H1 (cell line): Measurements from ENCODE around the gene ARHGAP22. TPM values are rescaled to one million over a fixed set of nuclear protein-coding genes. Genes with fewer than 3 reads are reported as not detected.

Experiments
- CTCF ChIA-PET: fragments of 300-600 bp; sonication (Branson Sonifier 250); formaldehyde crosslinking; loops from one replicate; lab custom pipeline; 2021; ENCODE audit not compliant: partially characterized antibody; lab: Charles Lee
- POLR2A ChIA-PET: fragments of 300-600 bp; sonication (Branson Sonifier 250); formaldehyde crosslinking; loops from one replicate; lab custom pipeline; 2021; ENCODE audit warnings: inconsistent platforms; ENCODE audit not compliant: partially characterized antibody; lab: Charles Lee
- DNase-seq, 2 experiments: peaks; one replicate each; pipeline versions ENCODE4 v3.0.0 to v3.0.0-alpha.2; 2010 to 2022; ENCODE audit warnings: low spot score in 2 of 2, low read depth in 1 of 2, mixed read lengths in 1 of 2
- FAIRE-seq: peaks from 2 replicates; lab custom pipeline; 2011; peaks lifted over from hg19 to GRCh38; lab: Jason Lieb, UNC
- H2AFZ ChIP-seq: 2 replicates; pipeline ENCODE4 v1.8.1; 2012; ENCODE audit warnings: low read length, inconsistent platforms
- H2AK5ac ChIP-seq: 2 replicates; pipeline ENCODE4 v1.6.1; 2013; ENCODE audit warnings: low read depth, low read length
- H2BK120ac ChIP-seq: replicated peaks from 2 replicates; pipeline ENCODE3; 2013; ENCODE audit warnings: low read depth, low read length, inconsistent platforms
- H2BK12ac ChIP-seq: 2 replicates; pipeline ENCODE4 v1.6.1; 2013; ENCODE audit warnings: low read depth, low read length
- H2BK15ac ChIP-seq: 2 replicates; pipeline ENCODE4 v1.6.1; 2013; ENCODE audit warnings: low read length
- H2BK20ac ChIP-seq: 2 replicates; pipeline ENCODE4 v1.6.1; 2013; ENCODE audit warnings: low read length
- H2BK5ac ChIP-seq: 2 replicates; pipeline ENCODE4 v1.6.1; 2013; ENCODE audit warnings: low read depth, low read length
- H3K14ac ChIP-seq: 2 replicates; pipeline ENCODE4 v1.6.1; 2013; ENCODE audit warnings: inconsistent platforms; ENCODE audit not compliant: insufficient read length
- H3K18ac ChIP-seq: 2 replicates; pipeline ENCODE4 v1.6.1; 2013; ENCODE audit warnings: low read length; ENCODE audit errors: extremely low read depth
- H3K23ac ChIP-seq: 2 replicates; pipeline ENCODE4 v1.6.1; 2013; ENCODE audit warnings: inconsistent platforms; ENCODE audit not compliant: insufficient read length
- H3K23me2 ChIP-seq: 2 replicates; pipeline ENCODE4 v1.6.1; 2013; ENCODE audit warnings: low read depth, low read length
- H3K27ac ChIP-seq: 2 replicates; pipeline ENCODE4 v1.6.1; 2011; ENCODE audit warnings: low read depth, low read length, inconsistent platforms
- H3K27me3 ChIP-seq, 4 experiments: replicated peaks in 1 of 4; 1 replicate in 1 of 4; 2 replicates in 3 of 4; pipeline versions ENCODE4 v1.6.1 to v1.8.1; 2011 to 2013; ENCODE audit warnings: low read length in 3 of 4, mild to moderate bottlenecking in 3 of 4, inconsistent platforms in 2 of 4, mixed read lengths in 2 of 4, moderate library complexity in 1 of 4; ENCODE audit not compliant: control insufficient read depth in 3 of 4, insufficient read depth in 3 of 4; ENCODE audit errors: extremely low read depth in 1 of 4
- H3K36me3 ChIP-seq, 4 experiments: 2 replicates each; pipeline versions ENCODE4 v1.6.1 to v1.8.1; 2011 to 2013; ENCODE audit warnings: mild to moderate bottlenecking in 4 of 4, low read length in 3 of 4, moderate library complexity in 2 of 4, control low read depth in 1 of 4, inconsistent platforms in 1 of 4; ENCODE audit not compliant: insufficient read depth in 4 of 4, control insufficient read depth in 2 of 4
- H3K4ac ChIP-seq: replicated peaks from 2 replicates; pipeline ENCODE3; 2013; ENCODE audit warnings: low read length, low read depth, mixed read lengths, inconsistent platforms; ENCODE audit not compliant: insufficient read length
- H3K4me1 ChIP-seq, 4 experiments: replicated peaks in 1 of 4; 1 replicate in 1 of 4; 2 replicates in 3 of 4; pipeline versions ENCODE4 v1.6.1 to v1.8.1; 2011 to 2013; ENCODE audit warnings: low read length in 3 of 4, inconsistent platforms in 2 of 4, mixed read lengths in 1 of 4; ENCODE audit not compliant: insufficient read depth in 4 of 4, control insufficient read depth in 3 of 4
- H3K4me2 ChIP-seq, 2 experiments: 2 replicates each; pipeline versions ENCODE4 v1.6.1 to v1.8.1; 2011 to 2013; ENCODE audit warnings: low read depth in 2 of 2, low read length in 2 of 2, control low read depth in 1 of 2, inconsistent platforms in 1 of 2, mild to moderate bottlenecking in 1 of 2; ENCODE audit not compliant: insufficient read depth in 1 of 2
- H3K4me3 ChIP-seq, 4 experiments: fragments of 200-600, 300-600 bp in 1 of 4; sonication (generic), shearing (Covaris generic), sonication (Bioruptor Twin) in 1 of 4; 2 replicates each; pipeline versions ENCODE4 v1.5.1 to v1.8.1; 2011 to 2016; ENCODE audit warnings: low read length in 4 of 4, low read depth in 3 of 4, control low read depth in 2 of 4, inconsistent platforms in 2 of 4, mild to moderate bottlenecking in 2 of 4, mixed read lengths in 1 of 4, moderate library complexity in 1 of 4; ENCODE audit not compliant: insufficient read depth in 2 of 4; ENCODE audit errors: extremely low read depth in 1 of 4
- H3K56ac ChIP-seq: replicated peaks from 2 replicates; pipeline ENCODE3; 2013; ENCODE audit warnings: low read depth, mild to moderate bottlenecking, mixed read lengths, low read length, inconsistent platforms; ENCODE audit not compliant: insufficient read length
- H3K79me1 ChIP-seq: 2 replicates; pipeline ENCODE4 v1.6.1; 2013; ENCODE audit warnings: low read depth, low read length, control low read depth
- H3K79me2 ChIP-seq, 2 experiments: 2 replicates each; pipeline versions ENCODE4 v1.6.1 to v1.8.1; 2012 to 2013; ENCODE audit warnings: low read length in 2 of 2, mild to moderate bottlenecking in 2 of 2, inconsistent platforms in 1 of 2; ENCODE audit not compliant: insufficient read depth in 2 of 2, control insufficient read depth in 1 of 2
- H3K9ac ChIP-seq, 4 experiments: replicated peaks in 1 of 4; 1 replicate in 1 of 4; 2 replicates in 3 of 4; pipeline versions ENCODE4 v1.6.1 to v1.8.1; 2011 to 2013; ENCODE audit warnings: low read depth in 3 of 4, low read length in 3 of 4, control low read depth in 2 of 4, mild to moderate bottlenecking in 2 of 4, moderate library complexity in 2 of 4, inconsistent platforms in 1 of 4; ENCODE audit errors: extremely low read depth in 1 of 4
- H3K9me3 ChIP-seq, 2 experiments: 2 replicates each; pipeline versions ENCODE4 v1.6.1 to v1.8.1; 2012 to 2013; ENCODE audit warnings: mild to moderate bottlenecking in 2 of 2, moderate library complexity in 2 of 2, control low read depth in 1 of 2, inconsistent platforms in 1 of 2, low read depth in 1 of 2, low read length in 1 of 2, mixed read lengths in 1 of 2; ENCODE audit not compliant: insufficient read depth in 2 of 2
- H4K20me1 ChIP-seq, 2 experiments: replicated peaks in 1 of 2; 2 replicates each; pipeline versions ENCODE3 to v1.8.1; 2011 to 2013; ENCODE audit warnings: inconsistent platforms in 2 of 2, low read length in 2 of 2, mild to moderate bottlenecking in 1 of 2; ENCODE audit not compliant: insufficient read depth in 2 of 2, control insufficient read depth in 1 of 2
- H4K5ac ChIP-seq: 2 replicates; pipeline ENCODE4 v1.6.1; 2013; ENCODE audit warnings: low read length, low read depth, mixed read lengths, inconsistent platforms; ENCODE audit not compliant: insufficient read length
- H4K8ac ChIP-seq: 2 replicates; pipeline ENCODE4 v1.8.0; 2013; ENCODE audit warnings: mild to moderate bottlenecking, moderate library complexity, low read length, inconsistent platforms; ENCODE audit not compliant: insufficient read depth; ENCODE audit errors: extremely low read depth
- H4K91ac ChIP-seq: replicated peaks from 2 replicates; pipeline ENCODE3; 2013; ENCODE audit warnings: low read length, mixed read lengths, inconsistent platforms; ENCODE audit not compliant: insufficient read length
- ATF2 ChIP-seq: IDR thresholded peaks from 2 replicates; pipeline ENCODE4 v1.6.1; 2012; ENCODE audit warnings: low read length, inconsistent platforms
- GABPA ChIP-seq: IDR thresholded peaks from 2 replicates; pipeline ENCODE4 v1.6.1; 2011; ENCODE audit warnings: mild to moderate bottlenecking, low read length, moderate library complexity, borderline replicate concordance; ENCODE audit not compliant: insufficient read depth
- GTF2F1 ChIP-seq: IDR thresholded peaks from 2 replicates; pipeline ENCODE4 v1.6.1; 2012; ENCODE audit warnings: low read depth, low read length, improper control_type of control experiment, borderline replicate concordance
- SIX5 ChIP-seq: IDR thresholded peaks from 2 replicates; pipeline ENCODE4 v1.6.1; 2011; ENCODE audit warnings: mild to moderate bottlenecking, low read depth, low read length
- TEAD4 ChIP-seq: IDR thresholded peaks from 2 replicates; pipeline ENCODE4 v1.6.1; 2012; ENCODE audit warnings: low read depth, low read length, inconsistent platforms, mixed read lengths
- WGBS, 2 experiments: shearing (Covaris generic) in 1 of 2; methylation state at CpG; one replicate each; pipeline versions ENCODE4 v1.1.6 to v1.1.7; 2013 to 2015; ENCODE audit warnings: low lambda C conversion rate in 2 of 2, mixed read lengths in 2 of 2, inconsistent platforms in 1 of 2, low coverage in 1 of 2, missing lambda C conversion rate in 1 of 2; ENCODE audit not compliant: insufficient replicate concordance in 2 of 2, insufficient coverage in 1 of 2, insufficient read length in 1 of 2; ENCODE audit errors: extremely low coverage in 1 of 2, missing lambda C conversion rate in 1 of 2; 5-methylcytosine and 5-hydroxymethylcytosine counted together
- polyA plus RNA-seq, 7 experiments: library from polyadenylated mRNA; depleted of rRNA in 3 of 7; stranded (reverse) in 5 of 7; unstranded in 2 of 7; fragments of >200 nt in 5 of 7; fragments of 200-250 nt in 2 of 7; gene quantifications; 1 replicate in 5 of 7; 2 replicates in 1 of 7; 4 replicates in 1 of 7; pipeline versions ENCODE4 v1.2.1 to v1.2.3, GENCODE V29; 2011 to 2013; ENCODE audit warnings: missing spikeins in 2 of 7, mixed read lengths in 2 of 7
- total RNA-seq: library from RNA; stranded (reverse); fragmentation: NEBNext Ultra II Directional; extraction: Animal tissue kit (Norgen Biotek cat#: 25700); gene quantifications from 2 replicates; pipeline ENCODE4 v1.2.1, GENCODE V29; 2021

The ARHGAP22 gene
- total and polyA plus RNA-seq, 2 of the 8 experiments (the other 6 are each of a cell fraction or from before 2014, with no cell fraction given) = 3.6 to 11.2 TPM

GRCh38 chr10:48554656-48555055 lies 50.2 kb downstream of the ARHGAP22 start:
- CTCF ChIA-PET = interaction anchor here (0.7 to 10.2 kb wide), 8 partner anchors 12 to 102 kb away, joined by 3 to 127 read pairs (median 7); partner anchors contain the start of gene ARHGAP22
- no peaks in the 10 kb centered on the region; a peak in 1 of 4 replicates for H3K9me3 ChIP-seq
- no peak overlapping the region for H2BK120ac ChIP-seq
- no peaks in the 10 kb centered on the region for H3K79me1 ChIP-seq
- H2BK20ac ChIP-seq = no peak overlapping the region
- no peak overlapping the region for H3K56ac ChIP-seq
- H2AK5ac ChIP-seq = no peak overlapping the region
- no peak overlapping the region for H3K4ac ChIP-seq
- H2BK5ac ChIP-seq = no peak overlapping the region
- FAIRE-seq (no peak), DNase-seq (no peak)
- H3K27me3 ChIP-seq = no peaks in the 10 kb centered on the region
- H2BK12ac ChIP-seq = no peak overlapping the region
- no peak overlapping the region for H3K23ac ChIP-seq
- H2BK15ac ChIP-seq = peak overlapping the region; percentile 77; the same call in 1 of the 2 replicates
- no peak overlapping the region for H4K8ac ChIP-seq
- no peak overlapping the region for H4K5ac ChIP-seq
- TF ChIP-seq GTF2F1 (no peak), ATF2 (no peak), GABPA (no peak), SIX5 (no peak), TEAD4 (no peak)
- H4K91ac ChIP-seq = no peak overlapping the region
- H3K4me1 ChIP-seq = peaks cover 0 to 9% (median 6%) of the 10 kb centered on the region in 4 experiments; a peak in 4 of 7 replicates
- H3K4me2 ChIP-seq = no peak overlapping the region
- H3K27ac ChIP-seq = no peak overlapping the region
- H3K4me3 ChIP-seq = no peak overlapping the region
- no peaks in the 10 kb centered on the region for H4K20me1 ChIP-seq
- H3K79me2 ChIP-seq = no peaks in the 10 kb centered on the region
- H3K23me2 ChIP-seq = no peaks in the 10 kb centered on the region
- no peak overlapping the region for H3K14ac ChIP-seq
- POLR2A ChIA-PET = no interaction called here
- no peak overlapping the region for H2AFZ ChIP-seq
- H3K9ac ChIP-seq = no peak overlapping the region
- 83% methylated on average over 3 of the region's 3 CpGs; no CpG with 5 or more reads in 1 of the 2 experiments for WGBS, 2 experiments
- H3K36me3 ChIP-seq = no peaks in the 10 kb centered on the region
- no peak overlapping the region for H3K18ac ChIP-seq
